ENCODE results near the gene LENEP. TPM values are rescaled to one million over a fixed set of nuclear protein-coding genes. Genes with fewer than 3 reads are reported as not detected.

LENEP gene
- total and polyA plus RNA-seq, 2 of the 8 experiments (the other 6 are each of a cell fraction or from before 2014, with no cell fraction given), result 1.3 TPM; not detected in 1

GRCh38 chr1:154960446-154961136 lies 32.8 kb upstream of the LENEP start (continued):
- no peak for TF ChIP-seq CHD7 (IDR thresholded peaks at IDR 0.05; ENCODE audit: insufficient replicate concordance, low read length)
- TF ChIP-seq POU5F1 (IDR thresholded peaks at IDR 0.05; ENCODE audit: low read depth, low read length), result no peak
- no peak for TF ChIP-seq RFX5 (IDR thresholded peaks at IDR 0.05; ENCODE audit: borderline replicate concordance, low read depth, low read length)
- no peak for TF ChIP-seq TAF7 (optimal IDR thresholded peaks at IDR 0.05; ENCODE audit: borderline replicate concordance, low read depth, low read length)
- no peak for TF ChIP-seq CTBP2 (IDR thresholded peaks at IDR 0.05; ENCODE audit: borderline replicate concordance, insufficient read depth, insufficient read length, low read length)
